Stomach smooth muscle (tissue), 2 donors: Measurements from ENCODE around the gene PRDM10.
"Not testable (repeated sequence)": the region's sequence is repeated elsewhere in the genome, so short reads cannot be mapped to it uniquely, and the experiment has no call there.

Experiments used
- H3K27ac ChIP-seq: one replicate; pipeline ENCODE4 v1.7.0; 2013; ENCODE audit warnings: mild to moderate bottlenecking, low read length, inconsistent platforms
- H3K27me3 ChIP-seq, 2 donors: one replicate each; pipeline ENCODE4 v1.7.0; 2013; ENCODE audit warnings: low read length in 2 of 2; ENCODE audit not compliant: insufficient read depth in 2 of 2, control insufficient read depth in 1 of 2
- H3K36me3 ChIP-seq, 2 donors: one replicate each; pipeline ENCODE4 v1.7.0; 2013; ENCODE audit warnings: low read length in 2 of 2; ENCODE audit not compliant: control insufficient read depth in 2 of 2, insufficient read depth in 2 of 2
- H3K4me1 ChIP-seq: one replicate; pipeline ENCODE4 v1.7.0; 2013; ENCODE audit warnings: low read length; ENCODE audit not compliant: control insufficient read depth, insufficient read depth
- H3K4me3 ChIP-seq, 2 donors: one replicate each; pipeline ENCODE4 v1.7.0; 2013; ENCODE audit warnings: low read length in 2 of 2
- H3K9ac ChIP-seq, 2 donors: one replicate each; pipeline ENCODE4 v1.7.0; 2013; ENCODE audit warnings: low read length in 2 of 2, mild to moderate bottlenecking in 1 of 2
- H3K9me3 ChIP-seq, 2 donors: one replicate each; pipeline ENCODE4 v1.7.0; 2013; ENCODE audit warnings: low read length in 2 of 2; ENCODE audit not compliant: control insufficient read depth in 2 of 2
- donor health status: healthy.
- donor health status: Pancreatic carcinoma.

The PRDM10 gene

GRCh38 chr11:129976328-129976727 lies 26.3 kb downstream of the PRDM10 start:
- Histone ChIP-seq H3K9me3 (no peaks in the 10 kb centered on the region), H3K4me3 (no peak overlapping the region), H3K36me3 (no peaks in the 10 kb centered on the region), H3K27me3 (no peaks in the 10 kb centered on the region), H3K27ac (no peak overlapping the region), H3K9ac (no peak overlapping the region), H3K4me1 (peaks cover 2% of the 10 kb centered on the region)

DNA sequence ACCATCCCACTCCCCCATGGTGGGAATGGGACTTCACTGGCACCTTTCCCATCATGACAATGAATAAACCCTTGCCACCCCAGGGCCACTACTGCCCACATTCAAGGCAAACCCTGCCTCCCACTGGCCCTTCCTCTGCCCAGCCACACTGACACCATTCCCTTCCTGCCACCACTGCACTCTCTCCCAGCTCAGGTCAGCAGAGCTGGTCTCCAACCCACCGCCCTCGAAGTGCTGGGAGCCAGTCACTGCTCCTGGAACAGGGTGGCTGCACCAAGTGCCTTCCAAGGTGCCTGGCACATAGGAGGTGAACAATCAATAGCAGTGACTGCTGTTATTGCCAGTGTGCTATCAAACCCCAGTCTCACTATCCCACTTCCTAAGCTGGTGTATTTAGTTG lies 27.1 kb downstream of the PRDM10 start:
- no peaks in the 10 kb centered on the region for H3K9me3 ChIP-seq
- no peak overlapping the region for H3K27ac ChIP-seq
- no peak overlapping the region for H3K9ac ChIP-seq
- no peaks in the 10 kb centered on the region for H3K27me3 ChIP-seq
- H3K4me3 ChIP-seq, result no peak overlapping the region
- peaks cover 2% of the 10 kb centered on the region for H3K4me1 ChIP-seq
- H3K36me3 ChIP-seq, result no peaks in the 10 kb centered on the region

GRCh38 chr11:129974672-129975071 lies 28.0 kb downstream of the PRDM10 start:
- Histone ChIP-seq H3K36me3 (no peaks in the 10 kb centered on the region), H3K9ac (no peak overlapping the region), H3K27ac (no peak overlapping the region), H3K9me3 (no peaks in the 10 kb centered on the region), H3K4me3 (no peak overlapping the region), H3K27me3 (no peaks in the 10 kb centered on the region), H3K4me1 (peaks cover 8% of the 10 kb centered on the region)

- H3K36me3 ChIP-seq, result no peaks in the 10 kb centered on the region
- no peaks in the 10 kb centered on the region for H3K27me3 ChIP-seq
- H3K4me1 ChIP-seq, result peaks cover 8% of the 10 kb centered on the region
- no peak overlapping the region for H3K27ac ChIP-seq
- no peak overlapping the region for H3K9ac ChIP-seq
- H3K4me3 ChIP-seq, result peak overlapping the region in 1 of 2 donors; percentile 16
- H3K9me3 ChIP-seq, result no peaks in the 10 kb centered on the region
Measured at GRCh38 chr11:129974237-129974636, 28.4 kb downstream of the PRDM10 start.

DNA sequence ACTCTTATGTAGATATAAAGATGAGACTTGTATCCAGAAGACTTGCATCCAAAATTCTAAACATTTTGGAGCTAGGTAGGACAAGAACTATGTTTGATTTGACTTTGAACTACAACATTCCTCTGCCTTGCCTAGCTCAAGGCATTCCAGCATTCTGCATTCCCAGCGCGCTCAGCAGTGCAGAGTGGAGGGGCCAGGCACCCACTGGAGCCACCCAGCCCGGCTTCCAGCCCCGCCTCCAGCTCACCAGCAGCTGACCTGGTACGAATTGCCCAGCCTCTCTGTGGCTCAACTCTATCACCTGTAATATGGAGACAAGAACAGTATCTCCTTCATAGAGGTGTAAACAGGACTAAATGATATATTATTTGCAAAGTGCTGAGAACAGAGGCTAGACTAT lies 28.8 kb downstream of the PRDM10 start:
- Histone ChIP-seq H3K27ac (no peak overlapping the region), H3K4me3 (peak overlapping the region in 1 of 2 donors; percentile 16), H3K4me1 (peaks cover 11% of the 10 kb centered on the region), H3K27me3 (no peaks in the 10 kb centered on the region), H3K36me3 (no peaks in the 10 kb centered on the region), H3K9ac (no peak overlapping the region), H3K9me3 (no peaks in the 10 kb centered on the region)

GRCh38 chr11:129973068-129973467 lies 29.6 kb downstream of the PRDM10 start:
- Histone ChIP-seq H3K27me3 (no peaks in the 10 kb centered on the region), H3K9ac (no peak overlapping the region), H3K9me3 (no peaks in the 10 kb centered on the region), H3K4me3 (no peak overlapping the region), H3K36me3 (no peaks in the 10 kb centered on the region), H3K4me1 (peaks cover 17% of the 10 kb centered on the region), H3K27ac (no peak overlapping the region)

DNA sequence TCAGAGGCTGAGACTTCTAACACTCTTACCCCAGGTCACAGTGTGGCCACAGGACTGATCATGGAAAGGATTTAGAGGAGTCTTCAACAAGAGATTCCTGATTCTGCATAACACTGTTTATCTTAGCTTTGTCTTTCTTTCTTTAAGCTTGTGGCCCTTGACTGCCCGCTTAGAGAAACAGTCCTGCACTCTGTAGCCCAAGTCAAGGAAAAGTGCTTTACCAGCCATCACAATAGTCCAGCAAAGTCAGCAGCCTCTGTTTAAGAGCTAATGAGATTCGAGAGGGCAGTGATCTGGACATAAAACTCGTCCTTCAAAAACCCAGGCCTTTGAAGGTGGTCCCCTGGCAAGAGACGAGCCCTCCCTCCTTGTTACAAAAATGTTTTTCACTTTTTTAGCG lies 30.0 kb downstream of the PRDM10 start:
- Histone ChIP-seq H3K9me3 (no peaks in the 10 kb centered on the region), H3K9ac (no peak overlapping the region), H3K36me3 (no peaks in the 10 kb centered on the region), H3K27me3 (no peaks in the 10 kb centered on the region), H3K27ac (no peak overlapping the region), H3K4me3 (no peak overlapping the region), H3K4me1 (peaks cover 21% of the 10 kb centered on the region)

GRCh38 chr11:129971856-129972255 lies 30.8 kb downstream of the PRDM10 start:
- H3K9ac ChIP-seq, H3K27me3 ChIP-seq, H3K36me3 ChIP-seq, H3K27ac ChIP-seq, H3K4me3 ChIP-seq, H3K9me3 ChIP-seq: not testable (repeated sequence)
- peaks cover 21% of the 10 kb centered on the region for H3K4me1 ChIP-seq

- H3K36me3 ChIP-seq, result no peaks in the 10 kb centered on the region
- H3K9me3 ChIP-seq, result no peaks in the 10 kb centered on the region
- H3K27ac ChIP-seq, result no peak overlapping the region
- no peak overlapping the region for H3K4me3 ChIP-seq
- peaks cover 21% of the 10 kb centered on the region for H3K4me1 ChIP-seq
- H3K9ac ChIP-seq, result no peak overlapping the region
- no peaks in the 10 kb centered on the region for H3K27me3 ChIP-seq
Measured at GRCh38 chr11:129969920-129970319, 32.7 kb downstream of the PRDM10 start.

DNA sequence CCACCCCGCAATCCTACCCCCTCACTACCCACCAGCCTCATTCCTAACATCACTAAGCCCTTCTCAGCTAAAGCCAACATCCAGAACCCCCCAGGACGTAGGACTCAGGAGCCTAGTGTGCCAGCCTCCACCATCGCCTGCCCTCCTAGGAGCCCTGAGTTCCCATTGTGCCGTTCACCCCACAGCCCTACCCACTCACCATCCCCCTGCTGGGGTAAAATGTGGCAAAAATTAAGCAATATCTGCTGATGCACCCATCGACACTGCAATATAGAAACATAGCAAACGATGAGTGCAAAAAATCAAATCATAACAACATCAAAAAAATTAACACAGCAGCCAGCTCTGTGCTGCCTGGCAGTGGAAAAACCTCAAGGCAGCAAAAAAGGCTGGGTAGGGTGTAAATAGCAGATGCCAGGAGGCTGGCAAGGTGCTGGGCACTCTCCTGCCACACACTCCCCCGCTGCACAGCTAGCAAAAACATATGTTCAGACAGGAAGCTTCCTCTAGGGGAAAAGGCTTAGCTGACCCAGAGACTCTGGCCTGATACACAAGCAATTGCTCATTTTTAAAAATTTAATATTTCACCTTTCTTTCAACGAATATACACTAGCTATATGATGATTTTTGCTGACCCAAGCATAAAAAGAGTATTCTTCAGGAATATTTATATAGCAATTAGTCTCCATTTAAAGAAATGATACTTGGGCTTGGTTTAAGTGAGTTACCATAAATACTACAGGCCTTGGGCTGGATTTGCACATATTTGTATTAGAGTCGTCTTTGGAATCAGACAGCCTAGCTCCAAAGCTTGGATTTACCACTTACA lies 33.8 kb downstream of the PRDM10 start:
- Histone ChIP-seq H3K27ac (no peak overlapping the region), H3K27me3 (no peaks in the 10 kb centered on the region), H3K36me3 (no peaks in the 10 kb centered on the region), H3K9me3 (no peaks in the 10 kb centered on the region), H3K4me3 (no peak overlapping the region), H3K4me1 (peaks cover 20% of the 10 kb centered on the region), H3K9ac (no peak overlapping the region)

DNA sequence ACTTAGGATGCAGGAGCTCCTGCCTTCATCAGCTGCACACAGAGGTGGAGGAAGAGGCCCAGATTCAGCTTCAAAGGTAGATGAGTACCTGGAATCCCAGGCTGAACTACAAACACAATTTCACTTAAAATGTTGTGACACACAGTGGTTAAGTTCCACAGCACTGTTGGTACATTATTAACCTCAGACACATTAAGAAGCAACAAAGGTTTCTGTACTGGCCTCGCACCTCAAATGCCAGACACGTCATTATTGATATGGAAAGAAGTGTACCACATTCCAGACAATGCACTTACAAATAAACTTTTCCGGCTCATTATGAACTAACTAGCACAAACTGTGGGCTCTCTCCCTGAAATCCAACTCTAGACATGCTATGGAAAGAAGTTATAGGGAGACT lies 34.6 kb downstream of the PRDM10 start:
- no peaks in the 10 kb centered on the region for H3K36me3 ChIP-seq
- no peak overlapping the region for H3K9ac ChIP-seq

More for the DNA sequence above, 34.6 kb downstream of the PRDM10 start:
- Histone ChIP-seq H3K27ac (no peak overlapping the region), H3K4me3 (no peak overlapping the region), H3K4me1 (peaks cover 19% of the 10 kb centered on the region), H3K9me3 (no peaks in the 10 kb centered on the region), H3K27me3 (no peaks in the 10 kb centered on the region)
